HG03565 (cell line): ENCODE data around the gene TSPAN11.

Experiments used
- ATAC-seq: cut with Tn5 transposase; IDR thresholded peaks from one replicate; pipeline ENCODE4 v1.9.1; 2021; ENCODE audit warnings: mild to moderate bottlenecking, moderate library complexity; ENCODE audit not compliant: unreplicated experiment

The TSPAN11 gene

DNA sequence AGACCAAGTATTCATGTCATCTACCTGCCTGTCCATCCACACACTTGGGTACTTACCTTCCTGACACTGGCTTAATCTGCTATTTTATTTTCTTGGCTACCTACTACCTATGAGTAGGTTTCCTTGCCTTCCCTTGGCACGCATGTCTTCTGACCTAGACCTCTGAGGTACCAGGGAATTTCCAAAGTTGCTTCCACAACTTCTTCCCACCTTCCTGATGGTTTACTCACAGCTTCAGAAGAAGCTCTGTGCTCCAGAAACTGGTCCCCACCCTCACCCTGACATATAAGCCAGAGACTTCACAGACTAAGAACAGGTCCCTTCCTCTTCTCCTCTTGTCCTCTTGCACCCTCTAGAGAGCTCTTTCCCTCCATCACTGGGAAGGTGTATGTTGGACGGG, 111.4 kb downstream of the TSPAN11 start:
- ATAC-seq = no peak

GRCh38 chr12:31041033-31041564, 114.6 kb downstream of the TSPAN11 start:
- no peak for ATAC-seq
